IMR-90 (cell line): ENCODE data around the gene SHLD1. TPM values are rescaled to one million over a fixed set of nuclear protein-coding genes. Genes with fewer than 3 reads are reported as not detected.

Experiments used
- ATAC-seq: fragments of 200-7000 bp; cut with Tn5 transposase; 2 replicates; pipeline ENCODE4 v1.9.1; 2020; ENCODE audit warnings: low read depth, mild to moderate bottlenecking, moderate library complexity
- BruUV-seq: library from RNA; stranded (reverse); fragments of 400-500 nt; replicated peaks from 2 replicates; lab custom pipeline; 2021; lab: Mats Ljungman, UMichigan
- CTCF ChIA-PET: fragments of 300-600 bp; formaldehyde crosslinking; extraction: SDS; loops from one replicate; lab custom pipeline; 2021; ENCODE audit warnings: antibody characterized with exemption; lab: Yijun Ruan, JAX
- POLR2A ChIA-PET: fragments of 300-600 bp; sonication (Branson Sonifier 250); formaldehyde crosslinking; loops from one replicate; lab custom pipeline; 2022; ENCODE audit warnings: antibody characterized with exemption; ENCODE audit not compliant: unreplicated experiment; lab: Charles Lee
- DNase-seq: peaks from one replicate; pipeline ENCODE4 v3.0.0; 2013
- H2AFZ ChIP-seq: replicated peaks from 2 replicates; pipeline ENCODE3; 2013; ENCODE audit warnings: low read length, mild to moderate bottlenecking; ENCODE audit not compliant: poor library complexity
- H2AK5ac ChIP-seq: 2 replicates; pipeline ENCODE4 v1.6.1; 2013; ENCODE audit warnings: low read depth, low read length, inconsistent platforms
- H2AK9ac ChIP-seq: replicated peaks from 2 replicates; pipeline ENCODE3; 2013; ENCODE audit warnings: mild to moderate bottlenecking, low read depth, low read length, moderate library complexity; ENCODE audit not compliant: poor library complexity
- H2BK120ac ChIP-seq: 2 replicates; pipeline ENCODE4 v1.6.1; 2013; ENCODE audit warnings: low read depth, low read length, inconsistent platforms
- H2BK15ac ChIP-seq: 3 replicates; pipeline ENCODE4 v1.6.1; 2013; ENCODE audit warnings: low read depth, low read length, inconsistent platforms
- H2BK20ac ChIP-seq: 2 replicates; pipeline ENCODE4 v1.6.1; 2013; ENCODE audit warnings: low read depth, mild to moderate bottlenecking, inconsistent platforms, low read length, moderate library complexity
- H2BK5ac ChIP-seq: 2 replicates; pipeline ENCODE4 v1.6.1; 2013; ENCODE audit warnings: mild to moderate bottlenecking, low read depth, low read length, inconsistent platforms; ENCODE audit not compliant: poor library complexity, severe bottlenecking
- H3K14ac ChIP-seq: replicated peaks from 2 replicates; pipeline ENCODE4 v1.6.1; 2013; ENCODE audit warnings: low read depth, low read length, inconsistent platforms
- H3K18ac ChIP-seq: 2 replicates; pipeline ENCODE4 v1.6.1; 2013; ENCODE audit warnings: low read depth, low read length, control low read depth
- H3K23ac ChIP-seq: 2 replicates; pipeline ENCODE4 v1.6.1; 2013; ENCODE audit warnings: low read depth, low read length, inconsistent platforms
- H3K27ac ChIP-seq: 2 replicates; pipeline ENCODE4 v1.5.1; 2013; ENCODE audit warnings: mild to moderate bottlenecking, control low read depth, low read length; ENCODE audit not compliant: insufficient read depth
- H3K27me3 ChIP-seq: 2 replicates; pipeline ENCODE4 v1.6.1; 2013; ENCODE audit warnings: low read length; ENCODE audit not compliant: control insufficient read depth, insufficient read depth
- H3K36me3 ChIP-seq: 2 replicates; pipeline ENCODE4 v1.6.1; 2013; ENCODE audit warnings: low read length, mixed read lengths; ENCODE audit not compliant: control insufficient read depth, insufficient read depth
- H3K4ac ChIP-seq: 2 replicates; pipeline ENCODE4 v1.6.1; 2013; ENCODE audit warnings: low read depth, low read length, inconsistent platforms
- H3K4me1 ChIP-seq: 2 replicates; pipeline ENCODE4 v1.6.1; 2013; ENCODE audit warnings: low read length, mixed read lengths; ENCODE audit not compliant: control insufficient read depth, insufficient read depth
- H3K4me2 ChIP-seq: 2 replicates; pipeline ENCODE4 v1.6.1; 2013; ENCODE audit warnings: low read depth, mild to moderate bottlenecking, control low read depth, low read length, moderate library complexity
- H3K4me3 ChIP-seq: 2 replicates; pipeline ENCODE4 v1.5.1; 2013; ENCODE audit warnings: low read depth, mild to moderate bottlenecking, control low read depth, low read length, moderate library complexity; ENCODE audit not compliant: insufficient read depth
- H3K56ac ChIP-seq: 2 replicates; pipeline ENCODE4 v1.6.1; 2013; ENCODE audit warnings: low read length, inconsistent platforms; ENCODE audit not compliant: insufficient read depth; ENCODE audit errors: extremely low read depth
- H3K79me1 ChIP-seq, 2 experiments: 2 replicates each; pipeline ENCODE4 v1.6.1; 2013; ENCODE audit warnings: low read length in 2 of 2, inconsistent platforms in 1 of 2, low read depth in 1 of 2
- H3K9ac ChIP-seq: 2 replicates; pipeline ENCODE4 v1.6.1; 2013; ENCODE audit warnings: low read depth, low read length, control low read depth
- H3K9me1 ChIP-seq: 2 replicates; pipeline ENCODE4 v1.6.1; 2013; ENCODE audit warnings: low read length, inconsistent platforms; ENCODE audit not compliant: insufficient read depth
- H3K9me3 ChIP-seq: 2 replicates; pipeline ENCODE4 v1.6.1; 2013; ENCODE audit warnings: low read length; ENCODE audit not compliant: control insufficient read depth, insufficient read depth
- H4K20me1 ChIP-seq: 2 replicates; pipeline ENCODE4 v1.6.1; 2013; ENCODE audit warnings: low read length, inconsistent platforms; ENCODE audit not compliant: insufficient read depth
- H4K5ac ChIP-seq: 2 replicates; pipeline ENCODE4 v1.6.1; 2013; ENCODE audit warnings: mild to moderate bottlenecking, low read depth, low read length, control low read depth
- H4K8ac ChIP-seq, 2 experiments: 2 replicates each; pipeline ENCODE4 v1.6.1; 2013; ENCODE audit warnings: low read depth in 2 of 2, low read length in 2 of 2, control low read depth in 1 of 2, inconsistent platforms in 1 of 2
- H4K91ac ChIP-seq: 2 replicates; pipeline ENCODE4 v1.6.1; 2013; ENCODE audit warnings: low read depth, low read length, inconsistent platforms; ENCODE audit not compliant: insufficient read depth
- BHLHE40 ChIP-seq: fragments of 150-350 bp; IDR thresholded peaks from 2 replicates; pipeline ENCODE4 v1.6.1; 2016; ENCODE audit warnings: mild to moderate bottlenecking, low read depth, low read length
- MAZ ChIP-seq: IDR thresholded peaks from 2 replicates; pipeline ENCODE4 v1.6.1; 2012; ENCODE audit warnings: low read depth, mild to moderate bottlenecking, low read length, improper control_type of control experiment, moderate library complexity, borderline replicate concordance
- NFE2L2 ChIP-seq: fragments of 150-350 bp; IDR thresholded peaks from 2 replicates; pipeline ENCODE4 v1.6.1; 2016; ENCODE audit warnings: low read depth, mild to moderate bottlenecking, low read length
- WGBS, 2 experiments: methylation state at CpG; one replicate each; pipeline versions ENCODE4 v1.1.5 to v1.1.7; 2013; ENCODE audit warnings: missing lambda C conversion rate in 2 of 2; ENCODE audit not compliant: insufficient read length in 1 of 2; ENCODE audit errors: extremely low coverage in 2 of 2; 5-methylcytosine and 5-hydroxymethylcytosine counted together
- dilution Hi-C: fragments of 300-500 bp; cut with HindIII; formaldehyde crosslinking; loops from one replicate; pipeline ENCODE4 v1.14.3; 2018; ENCODE audit warnings: low sequenced_read_pairs; ENCODE audit not compliant: unreplicated experiment
- in situ Hi-C: fragments of 300-500 bp; cut with MboI; formaldehyde crosslinking; loops from 3 replicates; pipeline ENCODE4 v1.14.3; 2019; ENCODE audit warnings: low sequenced_read_pairs, inconsistent platforms, mixed read lengths
- intact Hi-C: fragments of 100-400 bp; cut with micrococcal nuclease; formaldehyde crosslinking; loops from 2 replicates; pipeline ENCODE4 v1.10.0; 2022
- polyA plus RNA-seq, 3 experiments: library from polyadenylated mRNA; depleted of rRNA; stranded (reverse); fragments of >200 nt; gene quantifications; 2 replicates each; pipeline ENCODE4 v1.2.3, GENCODE V29; 2012; ENCODE audit warnings: low replicate concordance in 1 of 3
- total RNA-seq: library from RNA; depleted of rRNA; stranded (reverse); fragments of >200 nt; gene quantifications from 2 replicates; pipeline ENCODE4 v1.2.3, GENCODE V29; 2012
- TF ChIP-seq, protein P1 (sequence below): fragments of 150-350 bp; IDR thresholded peaks from 2 replicates; pipeline ENCODE4 v1.6.1; 2016; ENCODE audit warnings: low read depth, mild to moderate bottlenecking, low read length, moderate library complexity, borderline replicate concordance

Gene SHLD1
- total and polyA plus RNA-seq, 2 of the 4 experiments (the other 2 are of a cell fraction): 2.6 to 3.0 TPM

DNA sequence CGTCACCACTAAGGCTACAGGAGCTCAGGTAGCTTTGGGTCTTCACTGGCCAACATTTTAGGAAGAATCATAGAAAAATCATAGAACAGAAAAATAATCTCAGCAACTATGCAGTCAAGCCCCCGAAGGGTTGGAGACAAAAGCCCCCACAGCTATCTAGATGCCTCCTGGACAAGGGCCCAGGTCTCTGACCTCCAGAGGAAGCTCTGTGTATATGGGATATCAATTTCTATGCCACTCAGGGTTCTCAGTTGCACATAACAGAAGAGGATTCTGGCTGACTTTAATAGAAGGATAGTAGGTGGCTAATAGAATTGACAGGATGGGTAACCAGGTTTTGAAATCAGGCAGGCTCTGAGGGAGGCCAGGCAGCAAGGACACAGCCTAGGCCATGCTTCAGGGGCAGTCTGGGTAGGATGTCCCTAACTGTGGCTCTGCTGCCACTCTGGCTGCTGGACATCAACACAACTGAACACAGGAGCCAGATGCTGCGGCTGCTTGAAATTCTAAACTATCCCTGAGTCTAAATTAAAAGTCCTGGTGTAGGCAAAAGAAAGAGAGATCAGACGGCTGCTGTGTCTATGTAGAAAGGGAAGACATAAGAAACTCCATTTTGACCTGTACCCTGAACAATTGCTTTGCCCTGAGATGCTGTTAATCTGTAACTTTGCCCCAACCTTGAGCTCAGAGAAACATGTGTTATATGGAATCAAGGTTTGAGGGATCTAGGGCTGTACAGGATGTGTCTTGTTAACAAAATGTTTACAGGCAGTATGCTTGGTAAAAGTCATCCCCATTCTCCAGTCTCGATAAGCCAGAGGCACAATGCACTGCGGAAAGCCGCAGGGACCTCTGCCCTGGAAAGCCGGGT is 134.5 kb downstream of the SHLD1 start:
- intact Hi-C loops (no loop called here), dilution Hi-C loops (no loop called here), in situ Hi-C loops (no loop called here)
- no peak overlapping the region for H3K4me3 ChIP-seq
- no peak for ATAC-seq
- H3K56ac ChIP-seq: no peak overlapping the region
- no peak overlapping the region for H3K23ac ChIP-seq
- ChIA-PET POLR2A (no interaction called here), CTCF (interaction anchor here (1.1 kb wide), 1 partner anchor 11 kb away, joined by 3 read pairs; no protein-coding TSS in a partner anchor)
- H3K79me1 ChIP-seq: no peaks in the 10 kb centered on the region
- H3K36me3 ChIP-seq: no peaks in the 10 kb centered on the region
- H2BK15ac ChIP-seq: no peak overlapping the region
- 83% methylated on average over 1 of the region's 8 CpGs; no CpG with 5 or more reads in 1 of the 2 experiments for WGBS, 2 experiments
- no peaks in the 10 kb centered on the region for H3K9me1 ChIP-seq
- H4K91ac ChIP-seq: no peak overlapping the region
- H3K4me2 ChIP-seq: no peak overlapping the region
- no peaks in the 10 kb centered on the region for H4K20me1 ChIP-seq
- H3K9ac ChIP-seq: no peak overlapping the region
- H2BK120ac ChIP-seq: no peak overlapping the region
- H3K27ac ChIP-seq: no peak overlapping the region
- no peaks in the 10 kb centered on the region for H3K9me3 ChIP-seq
- H3K14ac ChIP-seq: no peak overlapping the region
- H3K4me1 ChIP-seq: no peaks in the 10 kb centered on the region
- no peak overlapping the region for H2BK20ac ChIP-seq
- DNase-seq: no peak
- no peak overlapping the region for H2AK9ac ChIP-seq
- no peak overlapping the region for H2AK5ac ChIP-seq
- no TSS peak for BruUV-seq
- TF ChIP-seq MAZ (no peak), BHLHE40 (no peak), NFE2L2 (no peak)
- TF ChIP-seq, protein P1, sequence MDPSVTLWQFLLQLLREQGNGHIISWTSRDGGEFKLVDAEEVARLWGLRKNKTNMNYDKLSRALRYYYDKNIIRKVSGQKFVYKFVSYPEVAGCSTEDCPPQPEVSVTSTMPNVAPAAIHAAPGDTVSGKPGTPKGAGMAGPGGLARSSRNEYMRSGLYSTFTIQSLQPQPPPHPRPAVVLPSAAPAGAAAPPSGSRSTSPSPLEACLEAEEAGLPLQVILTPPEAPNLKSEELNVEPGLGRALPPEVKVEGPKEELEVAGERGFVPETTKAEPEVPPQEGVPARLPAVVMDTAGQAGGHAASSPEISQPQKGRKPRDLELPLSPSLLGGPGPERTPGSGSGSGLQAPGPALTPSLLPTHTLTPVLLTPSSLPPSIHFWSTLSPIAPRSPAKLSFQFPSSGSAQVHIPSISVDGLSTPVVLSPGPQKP: no peak
- H2AFZ ChIP-seq: no peak overlapping the region
- H3K4ac ChIP-seq: no peak overlapping the region
- H4K8ac ChIP-seq: no peak overlapping the region
- H4K5ac ChIP-seq: no peak overlapping the region
- peaks cover 18% of the 10 kb centered on the region for H3K27me3 ChIP-seq
- H3K18ac ChIP-seq: no peak overlapping the region
- H2BK5ac ChIP-seq: no peak overlapping the region
